D721Med (cell line): ENCODE measurements around the gene NT5E.

Experiments used
- DNase-seq: peaks from one replicate; pipeline ENCODE4 v3.0.0; 2011; ENCODE audit warnings: low spot score; ENCODE audit not compliant: insufficient read length
- FAIRE-seq: peaks from 2 replicates; lab custom pipeline; 2011; peaks lifted over from hg19 to GRCh38; lab: Jason Lieb, UNC
- CTCF ChIP-seq: IDR thresholded peaks from 2 replicates; pipeline ENCODE4 v1.5.1; 2012; ENCODE audit warnings: mild to moderate bottlenecking, control low read depth; ENCODE audit not compliant: insufficient read depth; ENCODE audit errors: missing control alignments

Gene NT5E

GRCh38 chr6:85416766-85417165, 33.1 kb upstream of the NT5E start:
- FAIRE-seq = no peak
- no peak for TF ChIP-seq CTCF
- DNase-seq = no peak

- FAIRE-seq (no peak), DNase-seq (no peak)
- TF ChIP-seq CTCF = no peak
Observed at GRCh38 chr6:85417336-85417735, 32.5 kb upstream of the NT5E start.

- FAIRE-seq = no peak
- DNase-seq = no peak
- no peak for TF ChIP-seq CTCF
Observed at GRCh38 chr6:85418059-85418458, 31.8 kb upstream of the NT5E start.

- FAIRE-seq (no peak), DNase-seq (no peak)
- no peak for TF ChIP-seq CTCF
Observed at GRCh38 chr6:85419046-85419759, 30.7 kb upstream of the NT5E start.

GRCh38 chr6:85420551-85420950, 29.3 kb upstream of the NT5E start:
- DNase-seq (no peak), FAIRE-seq (no peak)
- TF ChIP-seq CTCF = no peak

- DNase-seq = no peak
- FAIRE-seq = no peak
- TF ChIP-seq CTCF = no peak
Observed at GRCh38 chr6:85421181-85421580, 28.7 kb upstream of the NT5E start.

GRCh38 chr6:85421972-85422371, 27.9 kb upstream of the NT5E start:
- no peak for TF ChIP-seq CTCF
- DNase-seq (no peak), FAIRE-seq (no peak)
